22Rv1 (cell line): Measurements from ENCODE around the gene PNRC1.

Source experiments
- ZFX ChIP-seq: fragments of 450-650 bp; IDR thresholded peaks from 2 replicates; pipeline ENCODE4 v1.6.1; 2017; ENCODE audit warnings: antibody characterized with exemption, borderline replicate concordance
- TF ChIP-seq, protein P1 (sequence below): fragments of 450-650 bp; IDR thresholded peaks from 2 replicates; pipeline ENCODE4 v1.5.1; 2017; ENCODE audit warnings: mild to moderate bottlenecking

DNA sequence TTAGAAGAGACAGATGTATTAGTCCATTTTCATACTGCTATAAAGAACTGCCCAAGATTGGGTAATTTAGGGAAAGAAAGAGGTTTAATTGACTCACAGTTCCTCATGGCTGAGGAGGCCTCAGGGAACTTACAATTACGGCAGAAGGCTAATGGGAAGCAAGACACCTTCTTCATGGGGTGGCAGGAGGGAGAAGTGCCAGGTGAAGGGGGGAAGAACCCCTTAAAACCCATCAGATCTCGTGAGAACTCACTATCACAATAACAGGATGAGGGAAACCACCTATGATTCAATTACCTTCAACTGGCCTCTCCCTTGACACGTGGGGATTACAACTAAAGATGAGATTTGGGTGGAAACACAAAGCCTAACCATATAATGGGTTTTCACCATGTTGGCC is 28.9 kb upstream of the PNRC1 start:
- TF ChIP-seq, protein P1, sequence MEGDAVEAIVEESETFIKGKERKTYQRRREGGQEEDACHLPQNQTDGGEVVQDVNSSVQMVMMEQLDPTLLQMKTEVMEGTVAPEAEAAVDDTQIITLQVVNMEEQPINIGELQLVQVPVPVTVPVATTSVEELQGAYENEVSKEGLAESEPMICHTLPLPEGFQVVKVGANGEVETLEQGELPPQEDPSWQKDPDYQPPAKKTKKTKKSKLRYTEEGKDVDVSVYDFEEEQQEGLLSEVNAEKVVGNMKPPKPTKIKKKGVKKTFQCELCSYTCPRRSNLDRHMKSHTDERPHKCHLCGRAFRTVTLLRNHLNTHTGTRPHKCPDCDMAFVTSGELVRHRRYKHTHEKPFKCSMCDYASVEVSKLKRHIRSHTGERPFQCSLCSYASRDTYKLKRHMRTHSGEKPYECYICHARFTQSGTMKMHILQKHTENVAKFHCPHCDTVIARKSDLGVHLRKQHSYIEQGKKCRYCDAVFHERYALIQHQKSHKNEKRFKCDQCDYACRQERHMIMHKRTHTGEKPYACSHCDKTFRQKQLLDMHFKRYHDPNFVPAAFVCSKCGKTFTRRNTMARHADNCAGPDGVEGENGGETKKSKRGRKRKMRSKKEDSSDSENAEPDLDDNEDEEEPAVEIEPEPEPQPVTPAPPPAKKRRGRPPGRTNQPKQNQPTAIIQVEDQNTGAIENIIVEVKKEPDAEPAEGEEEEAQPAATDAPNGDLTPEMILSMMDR = no peak
- no peak for TF ChIP-seq ZFX
